GM15510 (cell line): ENCODE results near the gene ARFIP1.

Experiments used
- POLR2A ChIP-seq: IDR thresholded peaks from 3 replicates; pipeline ENCODE4 v1.6.1; 2011; ENCODE audit warnings: borderline replicate concordance; ENCODE audit not compliant: insufficient read length; ENCODE audit errors: extremely low read depth

The ARFIP1 gene

DNA sequence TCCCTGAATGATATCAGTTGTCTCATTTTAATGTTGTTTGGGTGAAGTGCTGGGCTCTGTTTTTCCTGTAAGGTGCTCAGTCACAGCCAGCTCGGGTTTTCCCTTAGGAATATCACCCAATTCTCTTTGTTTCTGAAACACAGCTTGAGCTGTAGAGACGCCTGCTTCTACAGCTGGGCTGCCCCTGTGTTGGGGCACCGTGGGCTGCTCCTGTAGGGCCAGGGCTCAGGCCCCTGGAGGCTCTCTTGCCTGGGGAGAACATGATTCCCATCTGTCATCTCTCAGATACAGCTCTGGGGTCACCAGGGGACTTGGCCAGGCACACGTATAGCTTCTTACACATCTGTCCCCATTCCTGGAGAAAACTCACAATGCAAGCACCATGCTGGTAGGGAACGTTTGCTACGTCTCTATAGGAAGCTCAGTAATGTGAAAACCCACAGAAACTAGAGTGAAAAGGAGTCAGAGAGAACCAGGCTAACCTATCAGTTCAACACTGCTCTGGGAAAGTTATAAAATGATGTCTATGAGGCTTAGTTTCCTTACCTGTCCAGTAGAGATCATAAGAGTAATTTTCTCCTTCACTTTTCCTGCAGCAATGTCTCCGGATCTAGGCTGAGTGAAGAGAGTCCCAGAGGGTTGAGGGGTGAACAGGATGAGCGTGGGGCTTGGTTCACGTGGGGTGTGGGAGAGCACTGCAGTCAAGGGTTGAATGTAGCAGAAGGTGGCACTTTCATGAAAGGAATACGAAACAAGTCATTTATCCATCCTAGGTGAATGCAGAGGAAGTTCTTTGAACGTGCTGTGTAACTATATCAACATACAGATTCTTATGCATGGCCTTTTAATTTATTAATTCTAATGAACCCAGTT is 170.9 kb downstream of the ARFIP1 start:
- no peak for TF ChIP-seq POLR2A

DNA sequence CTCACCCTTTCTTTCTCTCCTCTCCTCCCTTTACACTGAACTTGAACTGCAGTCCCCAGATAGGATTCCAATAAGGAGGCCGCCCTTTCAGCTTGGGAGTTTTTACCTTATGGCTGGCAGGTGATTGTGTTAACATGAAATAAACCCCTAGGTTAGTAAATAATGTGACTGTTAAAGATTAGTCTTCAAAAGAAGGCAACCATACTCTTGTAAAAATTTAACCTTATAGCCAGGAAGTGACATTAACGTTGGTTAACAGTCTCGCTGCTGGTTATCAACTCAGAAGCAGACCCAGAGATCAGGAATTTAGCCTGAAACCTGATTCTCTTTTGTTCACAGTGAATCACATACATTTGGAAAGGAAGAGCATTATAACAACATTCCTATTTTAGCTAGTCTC is 171.6 kb downstream of the ARFIP1 start:
- TF ChIP-seq POLR2A: no peak

DNA sequence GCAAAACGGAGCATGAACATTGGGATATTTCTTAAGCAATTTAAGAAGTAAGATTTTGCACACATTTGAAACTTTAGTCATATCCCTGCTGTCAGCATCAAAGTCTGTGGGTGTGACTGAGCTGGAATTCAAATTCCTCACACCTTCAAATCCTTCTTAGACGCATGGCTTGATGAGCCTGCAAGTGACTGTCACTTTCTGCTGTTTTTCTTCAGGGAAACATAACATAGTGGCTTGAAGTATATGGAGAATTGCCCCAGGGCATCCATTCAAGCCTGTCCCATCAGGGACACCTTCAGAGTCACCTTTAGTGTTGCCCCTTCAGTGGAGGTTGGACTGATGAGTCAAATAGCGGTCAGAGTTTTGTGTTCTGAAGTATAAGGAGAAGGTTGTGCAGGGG is 173.8 kb downstream of the ARFIP1 start:
- no peak for TF ChIP-seq POLR2A

DNA sequence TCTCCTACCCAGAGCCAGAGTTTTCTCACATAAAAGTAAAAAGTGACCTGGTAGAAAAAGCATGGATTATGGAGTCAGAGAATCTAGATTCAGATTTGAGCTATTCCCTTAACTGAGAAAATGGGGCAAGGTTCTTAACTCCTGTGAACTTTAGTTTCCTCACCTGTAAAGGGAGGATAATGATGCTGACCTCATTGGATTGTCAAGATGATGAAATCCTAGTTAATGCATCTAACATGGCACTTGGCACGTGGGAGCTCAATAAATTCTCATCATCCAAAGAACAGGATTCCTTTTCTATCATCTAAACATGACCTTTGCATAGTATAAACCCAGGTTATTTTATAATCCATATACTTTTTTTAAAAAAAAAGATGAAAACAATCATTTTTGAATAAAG is 175.0 kb downstream of the ARFIP1 start:
- TF ChIP-seq POLR2A: no peak

DNA sequence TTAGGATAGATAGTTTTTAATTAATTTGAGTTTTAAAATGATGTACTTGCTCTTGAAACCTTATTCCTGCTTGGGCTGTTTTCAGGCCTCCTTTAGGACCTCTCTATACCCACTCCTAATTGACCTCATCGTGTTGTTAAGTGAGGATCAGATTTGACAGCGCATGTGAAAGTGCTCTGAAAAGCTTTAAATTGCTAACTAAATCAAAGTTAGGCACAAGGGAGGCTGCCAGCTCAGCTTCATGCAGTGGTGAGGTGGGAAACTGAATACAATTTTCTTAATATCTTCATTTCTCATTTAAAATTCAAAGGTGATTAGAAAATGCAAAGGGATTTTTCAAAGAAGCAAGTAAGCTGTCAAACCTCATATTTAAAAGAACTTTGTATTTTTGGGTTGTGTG is 176.4 kb downstream of the ARFIP1 start:
- TF ChIP-seq POLR2A: no peak

DNA sequence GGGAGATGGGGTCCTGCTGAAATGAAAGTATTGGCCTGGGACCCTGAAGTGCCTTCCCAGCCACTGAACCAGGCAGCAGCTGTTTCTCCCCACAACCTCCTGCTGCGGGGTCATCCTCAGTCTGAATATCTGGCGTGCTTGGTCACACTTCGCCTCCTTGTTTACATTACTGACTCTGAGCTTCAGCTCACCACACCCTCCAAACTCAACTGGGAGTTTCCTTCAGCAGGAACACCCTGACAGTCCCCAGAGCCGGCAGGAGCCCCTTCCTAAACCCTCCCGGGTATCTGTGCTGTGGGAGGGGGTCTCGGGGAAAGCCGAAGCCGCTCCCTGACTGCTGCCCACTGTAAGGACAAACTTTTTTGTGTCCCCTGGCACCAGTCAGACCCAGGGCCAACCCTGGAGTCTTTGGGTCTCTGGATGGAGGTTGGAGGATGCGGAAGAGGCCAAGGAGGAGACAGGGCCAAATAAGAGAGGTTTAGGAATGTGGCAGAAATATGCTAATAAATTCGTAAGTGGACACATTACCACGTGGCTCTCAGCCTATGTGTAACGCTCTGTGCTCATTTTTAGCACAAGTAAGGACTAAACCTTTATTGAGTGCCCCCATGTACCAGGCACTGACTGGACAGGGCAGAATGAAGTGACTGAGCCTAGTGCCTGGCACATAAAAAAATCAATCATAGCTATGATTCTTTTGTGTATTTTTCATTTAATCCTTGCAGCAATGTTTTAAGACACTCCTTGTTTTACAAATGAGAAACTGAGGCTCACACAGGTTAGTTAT is 177.1 kb downstream of the ARFIP1 start:
- no peak for TF ChIP-seq POLR2A

DNA sequence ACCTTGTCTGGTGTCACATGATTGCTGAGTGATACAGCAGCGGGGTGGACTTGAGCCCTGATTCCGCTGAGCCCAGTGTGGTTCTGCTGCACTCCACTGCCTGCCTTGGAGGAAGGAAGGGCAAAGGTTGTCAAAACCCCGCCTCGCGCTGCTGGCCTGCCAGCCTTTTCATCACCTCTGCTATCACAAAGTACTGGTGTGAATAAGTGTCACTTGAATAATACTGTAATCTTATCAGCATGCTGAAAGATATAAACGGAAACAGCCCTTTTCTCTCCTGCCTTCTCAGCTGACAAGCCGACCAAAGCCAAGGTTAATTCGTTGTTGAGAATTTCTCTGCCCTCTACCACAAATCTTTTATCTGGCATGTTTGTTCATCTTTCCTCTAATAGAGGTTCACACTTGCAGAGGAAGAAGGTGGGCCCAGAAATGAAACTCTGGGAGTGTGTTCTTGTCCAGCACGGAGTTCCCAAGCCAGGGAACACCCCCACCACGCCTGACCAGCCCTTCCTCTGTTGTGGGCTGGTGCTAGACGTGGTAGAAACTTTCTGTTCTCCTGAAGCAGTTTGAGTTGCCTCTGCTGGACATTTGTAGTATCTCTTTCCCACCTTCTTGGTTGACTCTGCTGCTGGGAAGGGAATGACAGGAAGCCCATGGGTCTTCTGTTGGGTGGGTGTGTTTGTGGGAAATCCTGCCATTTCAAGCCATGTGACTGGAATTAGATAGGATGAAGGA is 177.8 kb downstream of the ARFIP1 start:
- no peak for TF ChIP-seq POLR2A

DNA sequence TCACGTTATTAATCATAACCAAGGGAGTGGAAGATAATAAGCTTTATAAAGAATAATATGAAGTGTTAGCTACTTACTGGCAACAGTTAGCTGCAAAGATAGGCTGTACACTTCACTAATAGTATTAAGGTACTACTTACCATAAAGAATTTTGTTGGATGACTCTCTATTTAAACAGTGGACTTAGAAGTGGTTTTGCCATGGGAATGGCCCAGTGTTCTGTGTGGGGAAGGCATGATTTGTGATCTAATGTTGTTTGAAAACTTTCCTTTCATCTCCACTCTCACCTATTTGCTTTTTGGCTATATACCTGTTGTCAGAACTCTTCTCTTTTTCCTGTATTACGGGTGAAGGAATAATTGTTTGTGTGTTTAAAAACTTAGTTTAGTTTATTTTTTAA is 179.3 kb downstream of the ARFIP1 start:
- no peak for TF ChIP-seq POLR2A

DNA sequence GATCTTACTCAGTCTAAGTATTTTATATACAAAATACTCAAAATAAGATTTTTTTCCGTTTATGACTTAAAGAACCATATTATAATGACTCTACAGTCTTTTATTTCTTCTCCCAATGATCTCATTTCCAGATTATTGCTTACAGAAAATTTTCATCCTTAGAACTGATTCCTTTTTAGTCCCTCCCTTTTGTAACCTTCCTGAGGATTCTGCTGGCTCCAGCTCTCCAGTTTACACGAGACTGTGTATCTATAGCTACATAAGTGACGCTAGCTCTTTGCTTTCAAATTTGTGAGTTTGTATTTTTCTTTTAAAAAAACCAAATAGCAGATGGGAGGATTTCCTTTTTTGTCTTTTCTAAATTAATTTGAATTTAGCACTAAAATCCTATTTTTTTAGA is 180.3 kb downstream of the ARFIP1 start:
- TF ChIP-seq POLR2A: no peak

DNA sequence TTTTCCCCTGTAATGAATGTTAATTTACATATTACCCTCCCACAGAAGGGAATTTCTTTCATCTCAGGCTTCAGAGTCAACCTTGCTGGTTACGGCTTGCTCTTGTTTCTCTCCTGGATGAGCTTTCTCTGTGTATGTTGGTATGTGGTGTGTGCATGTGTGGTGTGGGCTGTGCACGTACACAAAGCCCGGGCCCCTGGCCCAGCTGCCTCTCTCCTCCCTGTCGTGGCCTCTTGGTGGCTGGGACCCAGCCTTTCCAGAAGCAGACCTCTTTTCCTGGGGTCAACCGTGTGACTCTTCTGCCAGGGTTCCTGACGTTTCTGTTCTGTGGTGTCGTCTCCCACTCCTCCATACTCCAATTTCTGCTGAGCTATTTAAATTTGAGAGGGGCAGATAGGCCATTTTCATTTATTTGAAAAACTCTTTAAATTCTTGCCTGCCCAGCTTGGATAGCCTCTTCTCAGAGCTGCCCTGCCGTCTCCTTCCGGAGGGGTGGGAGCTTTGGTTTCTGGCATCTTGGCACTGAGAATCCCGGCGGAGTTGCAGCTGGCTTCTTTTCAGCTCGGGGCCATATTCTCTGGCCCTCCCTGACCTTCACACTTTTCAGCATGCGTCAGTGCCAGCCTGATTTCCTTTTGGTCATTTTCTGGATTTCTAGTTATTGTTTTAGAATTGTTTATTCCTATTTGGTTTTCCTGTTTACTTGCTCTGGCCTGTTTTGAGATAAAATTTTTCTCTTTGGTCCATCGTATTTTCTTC is 181.4 kb downstream of the ARFIP1 start:
- no peak for TF ChIP-seq POLR2A

DNA sequence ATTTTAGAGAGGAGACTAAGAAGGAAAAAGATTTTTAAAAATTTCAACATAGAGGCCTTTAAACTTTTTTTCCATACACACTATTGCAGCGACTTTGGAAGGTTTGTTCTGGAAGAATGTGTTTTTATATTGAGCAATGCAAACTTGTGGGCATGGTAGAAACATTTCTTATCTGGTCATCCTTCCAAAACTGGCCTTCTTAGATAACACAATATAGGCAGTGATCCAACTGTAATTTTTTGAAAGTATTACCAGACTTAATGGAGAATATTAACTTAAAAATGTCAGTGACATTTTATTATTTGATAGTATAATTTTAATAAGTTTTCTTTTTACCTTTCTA is 182.0 kb downstream of the ARFIP1 start:
- TF ChIP-seq POLR2A: no peak
